A549 (cell line): ENCODE measurements around the gene GLRA1.

Experiments
- CTCF ChIP-seq: fragments of >200 bp; sonication (Bioruptor Twin); formaldehyde crosslinking; IDR thresholded peaks from 3 replicates; pipeline ENCODE4 v1.5.1; 2016
- HMGXB4 ChIP-seq: fragments of 250-450 bp; sonication (Bioruptor Pico); IDR thresholded peaks from 2 replicates; pipeline ENCODE4 v1.5.0; 2021; ENCODE audit warnings: mild to moderate bottlenecking, moderate library complexity, borderline replicate concordance
- HOXA7 ChIP-seq: fragments of 250-450 bp; sonication (Bioruptor Pico); IDR thresholded peaks from 2 replicates; pipeline ENCODE4 v1.5.0; 2020; ENCODE audit warnings: mild to moderate bottlenecking, moderate library complexity
- JUNB ChIP-seq: fragments of >200 bp; sonication (Bioruptor Twin); formaldehyde crosslinking; IDR thresholded peaks from 2 replicates; pipeline ENCODE4 v1.6.1; 2016
- MAX ChIP-seq: IDR thresholded peaks from 2 replicates; pipeline ENCODE4 v1.6.1; 2012
- PHF8 ChIP-seq: fragments of 200-600 bp; sonication (generic); IDR thresholded peaks from 2 replicates; pipeline ENCODE4 v1.6.1; 2016; ENCODE audit warnings: low read depth, mild to moderate bottlenecking, antibody characterized with exemption, moderate library complexity, borderline replicate concordance
- POLR2A ChIP-seq: IDR thresholded peaks from 2 replicates; pipeline ENCODE4 v1.6.1; 2012; ENCODE audit warnings: mild to moderate bottlenecking, low read length
- RARB ChIP-seq: fragments of 250-450 bp; sonication (Bioruptor Pico); IDR thresholded peaks from 2 replicates; pipeline ENCODE4 v1.8.0; 2021; ENCODE audit warnings: mild to moderate bottlenecking, moderate library complexity
- RCOR1 ChIP-seq: fragments of 150-350 bp; IDR thresholded peaks from 2 replicates; pipeline ENCODE4 v1.6.1; 2014; ENCODE audit warnings: antibody characterized with exemption, low read length, low read depth
- REST ChIP-seq: fragments of 200-600 bp; sonication (generic); IDR thresholded peaks from 2 replicates; pipeline ENCODE4 v1.6.1; 2016; ENCODE audit warnings: antibody characterized with exemption, mild to moderate bottlenecking, moderate library complexity
- RFX5 ChIP-seq: fragments of 450-650 bp; IDR thresholded peaks from 2 replicates; pipeline ENCODE4 v1.7.1; 2014; ENCODE audit warnings: antibody characterized with exemption, mild to moderate bottlenecking, moderate library complexity
- RNF2 ChIP-seq: fragments of 200-600 bp; sonication (generic); IDR thresholded peaks from 2 replicates; pipeline ENCODE4 v1.6.1; 2016; ENCODE audit warnings: low read depth, mild to moderate bottlenecking, antibody characterized with exemption, moderate library complexity, borderline replicate concordance
- SMC3 ChIP-seq: fragments of >200 bp; sonication (Bioruptor Twin); formaldehyde crosslinking; IDR thresholded peaks from 3 replicates; pipeline ENCODE4 v1.6.1; 2018; ENCODE audit warnings: inconsistent platforms
- TP53 ChIP-seq: fragments of 250-450 bp; sonication (Bioruptor Pico); IDR thresholded peaks from 2 replicates; pipeline ENCODE4 v1.5.0; 2021; ENCODE audit warnings: mild to moderate bottlenecking, moderate library complexity

- TF ChIP-seq RNF2 (no peak), CTCF (no peak), PHF8 (no peak), JUNB (no peak), POLR2A (no peak), RARB (CRISPR knock-in tag) (no peak), MAX (no peak), HOXA7 (no peak), REST (no peak), SMC3 (no peak), HMGXB4 (CRISPR knock-in tag) (no peak), TP53 (no peak), RCOR1 (no peak), RFX5 (no peak)
These were observed 28.5 kb downstream of the GLRA1 start for GRCh38 chr5:151896031-151896691.
